Iris pigment epithelial cell (primary cell): ENCODE data around the gene DSG2.

Experiments used
- DNase-seq: peaks from one replicate; pipeline ENCODE4 v3.0.0-alpha.2; 2011; ENCODE audit warnings: low read depth

Gene DSG2

GRCh38 chr18:31590570-31590969, 92.6 kb downstream of the DSG2 start:
- no peak for DNase-seq

- no peak for DNase-seq
Observed at GRCh38 chr18:31591113-31591512, 93.1 kb downstream of the DSG2 start.

- DNase-seq = no peak
Observed at GRCh38 chr18:31591628-31592027, 93.7 kb downstream of the DSG2 start, which contains the start of gene TTR. TTR (plus strand) TSS chr18:31591877; CDS start chr18:31591903, 26 bp downstream.

GRCh38 chr18:31592506-31593157, 94.7 kb downstream of the DSG2 start:
- DNase-seq = no peak

- no peak for DNase-seq
Observed at GRCh38 chr18:31595121-31595771, 97.3 kb downstream of the DSG2 start.

GRCh38 chr18:31596081-31596872, 98.3 kb downstream of the DSG2 start:
- peak; percentile 13 for DNase-seq

GRCh38 chr18:31598021-31598805, 100.2 kb downstream of the DSG2 start:
- peak; percentile 4 for DNase-seq
